Keratinocyte (primary cell): Measurements from ENCODE around the gene CCL19. TPM values are rescaled to one million over a fixed set of nuclear protein-coding genes. Genes with fewer than 3 reads are reported as not detected.

Experiments used
- DNase-seq: peaks from one replicate; pipeline ENCODE4 v3.0.0-alpha.2; 2011; ENCODE audit warnings: low read depth, missing footprints, low spot score
- FAIRE-seq: peaks from 2 replicates; lab custom pipeline; 2011; peaks lifted over from hg19 to GRCh38; lab: Jason Lieb, UNC
- H2AFZ ChIP-seq: 2 replicates; pipeline ENCODE4 v1.6.0; 2012; ENCODE audit warnings: low read length, control low read depth, inconsistent platforms; ENCODE audit not compliant: control insufficient read depth
- H3K27ac ChIP-seq: 2 replicates; pipeline ENCODE4 v1.5.1; 2011; ENCODE audit warnings: low read length; ENCODE audit not compliant: control insufficient read depth, insufficient read depth
- H3K27me3 ChIP-seq: 3 replicates; pipeline ENCODE4 v1.6.0; 2011; ENCODE audit warnings: low read length; ENCODE audit not compliant: control insufficient read depth, insufficient read depth; ENCODE audit errors: extremely low read depth
- H3K36me3 ChIP-seq, 2 experiments: 2 replicates in 1 of 2; 3 replicates in 1 of 2; pipeline ENCODE4 v1.5.1; 2011; ENCODE audit warnings: low read length in 2 of 2, mild to moderate bottlenecking in 1 of 2; ENCODE audit not compliant: control insufficient read depth in 2 of 2, insufficient read depth in 2 of 2; ENCODE audit errors: extremely low read depth in 1 of 2
- H3K4me1 ChIP-seq: 3 replicates; pipeline ENCODE4 v1.5.1; 2011; ENCODE audit warnings: low read length; ENCODE audit not compliant: control insufficient read depth, insufficient read depth; ENCODE audit errors: extremely low read depth
- H3K4me2 ChIP-seq: 3 replicates; pipeline ENCODE4 v1.6.0; 2011; ENCODE audit warnings: low read depth, low read length; ENCODE audit not compliant: control insufficient read depth, insufficient read depth; ENCODE audit errors: extremely low read depth
- H3K4me3 ChIP-seq, 3 experiments: fragments of 200-600 bp in 1 of 3; sonication (generic) in 1 of 3; 2 replicates in 2 of 3; 3 replicates in 1 of 3; pipeline ENCODE4 v1.5.1; 2011 to 2016; ENCODE audit warnings: low read length in 3 of 3, mild to moderate bottlenecking in 3 of 3, control low read depth in 2 of 3, inconsistent platforms in 1 of 3, low read depth in 1 of 3, mixed read lengths in 1 of 3, mixed run types in 1 of 3, moderate library complexity in 1 of 3; ENCODE audit not compliant: control insufficient read depth in 2 of 3, insufficient read depth in 2 of 3; ENCODE audit errors: extremely low read depth in 1 of 3
- H3K79me2 ChIP-seq: 2 replicates; pipeline ENCODE4 v1.6.0; 2012; ENCODE audit warnings: low read length; ENCODE audit not compliant: control insufficient read depth, insufficient read depth
- H3K9ac ChIP-seq: 3 replicates; pipeline ENCODE4 v1.6.0; 2011; ENCODE audit warnings: low read length; ENCODE audit not compliant: control insufficient read depth, insufficient read depth; ENCODE audit errors: extremely low read depth
- H3K9me1 ChIP-seq: 3 replicates; pipeline ENCODE4 v1.6.0; 2011; ENCODE audit warnings: low read length; ENCODE audit not compliant: control insufficient read depth, insufficient read depth; ENCODE audit errors: extremely low read depth
- H3K9me3 ChIP-seq: 2 replicates; pipeline ENCODE4 v1.5.1; 2012; ENCODE audit warnings: low read depth, low read length; ENCODE audit not compliant: control insufficient read depth
- H4K20me1 ChIP-seq: 3 replicates; pipeline ENCODE4 v1.6.0; 2011; ENCODE audit warnings: low read length; ENCODE audit not compliant: control insufficient read depth, insufficient read depth; ENCODE audit errors: extremely low read depth
- EZH2 ChIP-seq: IDR thresholded peaks from one replicate; pipeline ENCODE4 v1.6.1; 2012; ENCODE audit warnings: inconsistent platforms, mild to moderate bottlenecking, low read length, moderate library complexity
- dilution Hi-C: fragments of 300-500 bp; cut with MboI; formaldehyde crosslinking; loops from one replicate; pipeline ENCODE4 v1.7.0; 2020; ENCODE audit warnings: low sequenced_read_pairs; ENCODE audit not compliant: extremely low pct_ligation_motif_present
- polyA plus RNA-seq, 5 experiments: library from polyadenylated mRNA; depleted of rRNA in 3 of 5; stranded (reverse) in 3 of 5; stranded (forward) in 1 of 5; unstranded in 1 of 5; fragments of >200 nt; gene quantifications; 1 replicate in 1 of 5; 2 replicates in 3 of 5; 3 replicates in 1 of 5; pipeline versions ENCODE4 v1.2.1 to v1.2.3, GENCODE V29; 2011 to 2012; ENCODE audit warnings: missing spikeins in 2 of 5, low read depth in 1 of 5, low replicate concordance in 1 of 5
- TF ChIP-seq, protein P1 (sequence below), 3 experiments: IDR thresholded peaks in 1 of 3; conservative IDR thresholded peaks in 1 of 3; optimal IDR thresholded peaks in 1 of 3; 2 replicates in 2 of 3; 3 replicates in 1 of 3; pipeline versions ENCODE3 to v1.5.1; 2011; ENCODE audit warnings: low read length in 3 of 3, mild to moderate bottlenecking in 3 of 3, moderate library complexity in 2 of 3, control low read depth in 1 of 3, inconsistent platforms in 1 of 3; ENCODE audit not compliant: insufficient read depth in 2 of 3; ENCODE audit errors: extremely low read depth in 1 of 3

Gene CCL19
- polyA plus RNA-seq, 1 donor (not counting 4 experiments of a cell fraction or from before 2014, with no cell fraction given): not detected

DNA sequence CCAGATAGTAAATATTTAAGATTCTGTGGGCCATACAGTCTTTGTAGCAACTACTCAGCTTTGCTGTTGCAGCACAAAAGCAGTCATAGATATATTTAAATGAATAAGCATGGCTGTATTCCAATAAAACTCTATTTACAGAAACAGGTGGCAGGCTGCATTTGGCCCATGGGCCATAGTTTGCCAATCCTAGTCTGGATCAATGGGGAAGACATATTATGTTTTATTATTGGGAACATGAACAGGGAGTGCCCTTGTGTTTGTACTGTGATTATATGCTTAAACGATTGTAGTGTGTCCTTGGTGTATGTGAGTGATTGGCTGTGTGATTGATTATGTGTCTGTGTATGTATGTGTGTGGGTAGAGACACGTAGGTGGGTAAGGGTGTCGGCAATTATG lies 16.6 kb downstream of the CCL19 start:
- H3K9me3 ChIP-seq: no peaks in the 10 kb centered on the region
- no peaks in the 10 kb centered on the region for H3K27me3 ChIP-seq
- no peak overlapping the region for H3K27ac ChIP-seq
- dilution Hi-C loops: no loop called here
- H3K9ac ChIP-seq: no peak overlapping the region
- TF ChIP-seq, protein P1, sequence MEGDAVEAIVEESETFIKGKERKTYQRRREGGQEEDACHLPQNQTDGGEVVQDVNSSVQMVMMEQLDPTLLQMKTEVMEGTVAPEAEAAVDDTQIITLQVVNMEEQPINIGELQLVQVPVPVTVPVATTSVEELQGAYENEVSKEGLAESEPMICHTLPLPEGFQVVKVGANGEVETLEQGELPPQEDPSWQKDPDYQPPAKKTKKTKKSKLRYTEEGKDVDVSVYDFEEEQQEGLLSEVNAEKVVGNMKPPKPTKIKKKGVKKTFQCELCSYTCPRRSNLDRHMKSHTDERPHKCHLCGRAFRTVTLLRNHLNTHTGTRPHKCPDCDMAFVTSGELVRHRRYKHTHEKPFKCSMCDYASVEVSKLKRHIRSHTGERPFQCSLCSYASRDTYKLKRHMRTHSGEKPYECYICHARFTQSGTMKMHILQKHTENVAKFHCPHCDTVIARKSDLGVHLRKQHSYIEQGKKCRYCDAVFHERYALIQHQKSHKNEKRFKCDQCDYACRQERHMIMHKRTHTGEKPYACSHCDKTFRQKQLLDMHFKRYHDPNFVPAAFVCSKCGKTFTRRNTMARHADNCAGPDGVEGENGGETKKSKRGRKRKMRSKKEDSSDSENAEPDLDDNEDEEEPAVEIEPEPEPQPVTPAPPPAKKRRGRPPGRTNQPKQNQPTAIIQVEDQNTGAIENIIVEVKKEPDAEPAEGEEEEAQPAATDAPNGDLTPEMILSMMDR (optimal IDR thresholded peaks at IDR 0.05 in 1 of 3, IDR thresholded peaks at IDR 0.05 in 1 of 3, conservative IDR thresholded peaks at IDR 0.05 in 1 of 3; ENCODE audit: extremely low read depth in 1 of 3, insufficient read depth in 2 of 3, low read length in 3 of 3): no peak
- TF ChIP-seq EZH2: no peak
- H2AFZ ChIP-seq: no peak overlapping the region
- H3K4me2 ChIP-seq: no peak overlapping the region
- no peaks in the 10 kb centered on the region for H3K4me1 ChIP-seq
- DNase-seq: no peak
- H3K79me2 ChIP-seq: peaks cover 3% of the 10 kb centered on the region
- no peaks in the 10 kb centered on the region for H3K9me1 ChIP-seq
- peaks cover 4 to 5% of the 10 kb centered on the region in 2 experiments for H3K36me3 ChIP-seq
- H4K20me1 ChIP-seq: no peaks in the 10 kb centered on the region
- FAIRE-seq: no peak
- no peak overlapping the region for H3K4me3 ChIP-seq

DNA sequence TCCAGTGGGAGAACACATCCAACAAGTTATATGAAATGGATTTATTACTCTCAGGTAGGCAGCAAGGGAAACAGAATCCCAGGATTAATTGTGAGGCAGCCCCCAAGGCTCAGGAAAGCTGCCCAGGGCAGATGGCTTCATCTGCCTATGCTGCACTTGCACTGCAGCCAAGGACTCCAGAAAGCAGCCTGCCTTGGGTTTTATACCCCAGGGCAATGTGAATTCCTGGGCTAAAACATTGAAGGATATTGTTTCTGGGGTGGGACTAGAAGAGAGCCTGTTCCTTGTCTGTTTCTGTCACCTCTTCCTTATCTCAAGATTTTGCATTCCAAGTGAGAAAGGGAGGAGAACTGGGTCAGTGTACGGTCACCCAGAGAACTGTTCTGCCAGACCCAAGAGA lies 19.8 kb downstream of the CCL19 start:
- Histone ChIP-seq H3K4me1 (peaks cover 5% of the 10 kb centered on the region), H3K9me1 (peaks cover 5% of the 10 kb centered on the region), H3K4me2 (no peak overlapping the region), H3K9me3 (no peaks in the 10 kb centered on the region), H2AFZ (no peak overlapping the region), H3K79me2 (peaks cover 28% of the 10 kb centered on the region), H4K20me1 (peaks cover 2% of the 10 kb centered on the region), H3K27ac (no peak overlapping the region), H3K36me3 (peaks cover 0 to 11% of the 10 kb centered on the region in 2 experiments), H3K9ac (no peak overlapping the region), H3K4me3 (no peak overlapping the region), H3K27me3 (no peaks in the 10 kb centered on the region)
- dilution Hi-C loops: no loop called here
- TF ChIP-seq EZH2: no peak
- TF ChIP-seq, protein P1 (optimal IDR thresholded peaks at IDR 0.05 in 1 of 3, IDR thresholded peaks at IDR 0.05 in 1 of 3, conservative IDR thresholded peaks at IDR 0.05 in 1 of 3; ENCODE audit: extremely low read depth in 1 of 3, insufficient read depth in 2 of 3, low read length in 3 of 3): no peak
- DNase-seq (no peak), FAIRE-seq (no peak)
